GM18508 (cell line): Measurements from ENCODE around the gene VGLL4.
"Not testable (repeated sequence)": the region's sequence is repeated elsewhere in the genome, so short reads cannot be mapped to it uniquely, and the experiment has no call there.

Experiments used
- ATAC-seq: cut with Tn5 transposase; IDR thresholded peaks from one replicate; pipeline ENCODE4 v1.9.1; 2021; ENCODE audit warnings: moderate number of reproducible peaks; ENCODE audit not compliant: insufficient read depth, unreplicated experiment

The VGLL4 gene

GRCh38 chr3:11591391-11592282 is 52.1 kb downstream of the VGLL4 start:
- ATAC-seq = no peak

- no peak for ATAC-seq
Observed at GRCh38 chr3:11591002-11591355, 52.7 kb downstream of the VGLL4 start.

- no peak for ATAC-seq
Observed at GRCh38 chr3:11589706-11590105, 54.0 kb downstream of the VGLL4 start.

- ATAC-seq = no peak
Observed at GRCh38 chr3:11588755-11589154, 55.0 kb downstream of the VGLL4 start.

DNA sequence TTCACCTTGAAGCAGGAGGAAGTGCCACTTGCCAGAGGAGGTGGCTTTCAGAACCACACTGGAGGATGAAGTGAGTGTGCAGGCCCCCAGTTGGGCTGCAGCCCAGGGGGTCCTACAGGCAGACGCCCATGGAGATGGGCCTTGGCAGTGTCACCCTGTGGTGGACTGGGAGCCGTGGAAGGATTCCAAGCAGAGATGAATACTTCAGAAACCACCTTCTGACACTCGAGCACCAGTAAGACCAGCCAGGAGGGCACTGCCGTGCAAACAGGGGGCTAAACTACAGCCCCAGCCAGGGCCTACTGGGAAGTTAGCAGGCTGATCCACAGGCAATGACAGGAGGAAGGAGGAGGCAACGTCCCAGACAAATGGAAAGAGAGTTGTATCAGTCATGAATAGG is 55.4 kb downstream of the VGLL4 start:
- ATAC-seq = no peak

GRCh38 chr3:11587766-11588165 is 55.9 kb downstream of the VGLL4 start:
- no peak for ATAC-seq

DNA sequence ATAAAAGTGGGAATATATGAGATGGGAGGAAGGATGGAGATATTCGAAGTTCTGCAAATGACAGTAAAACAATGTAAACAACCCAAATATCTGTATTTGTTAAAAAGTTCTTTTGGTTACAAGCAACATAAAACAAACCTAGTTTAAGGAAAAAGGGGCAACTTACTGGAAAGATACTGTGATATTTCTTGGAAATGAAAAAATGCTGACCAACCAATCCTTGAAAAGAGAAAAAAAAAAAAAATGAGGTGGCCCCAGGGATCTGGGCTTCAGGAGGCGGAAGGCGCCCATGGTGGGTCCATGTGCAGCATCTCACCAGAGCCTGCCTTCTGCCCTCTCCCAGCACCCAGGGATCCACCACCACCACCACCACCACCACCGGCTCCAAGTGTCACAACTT is 59.1 kb downstream of the VGLL4 start:
- ATAC-seq = no peak

- ATAC-seq = no peak
Observed at GRCh38 chr3:11583638-11584046, 60.1 kb downstream of the VGLL4 start.

DNA sequence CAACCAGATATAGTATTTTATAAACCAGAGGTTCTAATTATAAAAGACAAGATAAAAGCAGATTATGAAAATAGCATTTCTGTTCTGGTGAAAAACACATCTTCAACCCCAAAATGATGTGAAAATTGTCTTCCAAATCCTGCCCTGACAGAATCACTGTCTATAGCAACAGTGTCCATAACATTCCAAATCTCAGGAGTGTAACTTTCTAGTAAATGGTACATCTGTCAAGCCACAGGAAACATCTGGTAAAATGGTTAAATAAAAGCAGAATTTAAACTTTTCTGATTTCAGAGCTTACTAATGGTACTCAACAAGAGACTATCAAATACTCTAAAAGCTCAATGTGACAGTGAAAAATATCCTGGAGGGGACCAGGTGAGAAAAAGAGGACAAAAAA is 60.5 kb downstream of the VGLL4 start:
- ATAC-seq = no peak

GRCh38 chr3:11582191-11582968 is 61.3 kb downstream of the VGLL4 start:
- ATAC-seq = no peak

DNA sequence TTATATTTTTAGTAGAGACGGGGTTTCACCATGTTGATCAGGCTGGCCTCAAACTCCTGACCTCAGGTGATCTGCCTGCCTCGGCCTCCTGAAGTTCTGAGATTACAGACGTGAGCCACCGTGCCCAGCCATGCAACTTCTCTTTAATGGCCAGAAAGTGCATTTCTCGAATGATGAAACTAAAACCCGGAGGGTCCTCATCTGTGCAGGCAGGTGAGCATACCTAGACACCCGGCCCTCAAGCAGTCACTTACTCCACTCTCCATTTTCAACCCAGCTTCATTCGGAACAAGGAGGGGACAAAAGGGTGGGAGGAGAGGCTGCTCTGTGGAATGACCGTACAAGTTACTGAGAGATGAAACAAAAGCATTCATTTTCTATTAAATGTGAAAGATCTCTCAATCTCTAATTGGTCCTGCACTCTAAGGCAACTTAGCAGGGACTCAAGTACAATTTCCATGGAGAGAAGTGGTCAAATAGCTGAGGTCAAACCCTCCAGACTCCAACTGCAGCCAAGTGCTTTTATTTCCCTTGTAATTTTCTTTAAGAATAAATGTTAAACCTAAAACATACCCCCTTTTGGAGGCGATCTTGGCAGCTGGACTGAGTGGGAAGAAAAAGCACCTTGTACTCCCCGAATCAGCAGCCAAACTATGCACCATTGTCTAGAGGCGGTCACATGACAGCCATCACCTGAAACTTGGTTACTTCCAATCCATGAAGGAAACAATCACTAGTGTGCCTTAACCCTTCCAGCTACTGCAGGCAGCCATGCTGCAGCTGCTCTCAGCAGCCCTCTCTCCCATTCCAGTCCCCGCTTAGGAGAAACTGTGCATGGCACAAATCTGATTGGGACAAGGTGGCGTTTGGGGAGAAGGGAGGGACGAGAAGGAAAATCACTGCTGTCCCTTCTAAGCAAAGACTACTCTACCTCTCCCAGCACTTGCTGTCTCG is 62.2 kb downstream of the VGLL4 start:
- ATAC-seq = no peak

DNA sequence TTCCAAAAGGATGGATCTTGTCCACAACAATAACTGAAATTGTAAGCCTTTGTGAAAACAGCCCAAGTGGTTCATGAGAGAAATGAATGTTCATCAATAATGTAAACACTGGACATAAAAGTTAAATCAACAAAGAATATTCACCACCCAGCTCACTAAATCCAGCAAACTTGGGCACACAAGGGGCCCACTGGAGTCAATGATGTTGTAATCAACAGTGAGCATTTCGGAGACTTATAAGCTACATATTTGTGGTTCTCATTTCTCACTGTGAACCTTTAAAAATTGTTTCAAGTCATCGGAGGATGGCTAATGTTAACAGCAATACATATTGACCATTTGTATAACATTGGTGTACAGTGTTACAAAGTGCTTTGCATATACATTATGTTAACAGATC is 63.1 kb downstream of the VGLL4 start:
- no peak for ATAC-seq

- no peak for ATAC-seq
Observed at GRCh38 chr3:11578169-11578568, 65.5 kb downstream of the VGLL4 start.

GRCh38 chr3:11576453-11576852 is 67.3 kb downstream of the VGLL4 start:
- ATAC-seq = no peak

- no peak for ATAC-seq
Observed at GRCh38 chr3:11575677-11576076, 68.0 kb downstream of the VGLL4 start.

DNA sequence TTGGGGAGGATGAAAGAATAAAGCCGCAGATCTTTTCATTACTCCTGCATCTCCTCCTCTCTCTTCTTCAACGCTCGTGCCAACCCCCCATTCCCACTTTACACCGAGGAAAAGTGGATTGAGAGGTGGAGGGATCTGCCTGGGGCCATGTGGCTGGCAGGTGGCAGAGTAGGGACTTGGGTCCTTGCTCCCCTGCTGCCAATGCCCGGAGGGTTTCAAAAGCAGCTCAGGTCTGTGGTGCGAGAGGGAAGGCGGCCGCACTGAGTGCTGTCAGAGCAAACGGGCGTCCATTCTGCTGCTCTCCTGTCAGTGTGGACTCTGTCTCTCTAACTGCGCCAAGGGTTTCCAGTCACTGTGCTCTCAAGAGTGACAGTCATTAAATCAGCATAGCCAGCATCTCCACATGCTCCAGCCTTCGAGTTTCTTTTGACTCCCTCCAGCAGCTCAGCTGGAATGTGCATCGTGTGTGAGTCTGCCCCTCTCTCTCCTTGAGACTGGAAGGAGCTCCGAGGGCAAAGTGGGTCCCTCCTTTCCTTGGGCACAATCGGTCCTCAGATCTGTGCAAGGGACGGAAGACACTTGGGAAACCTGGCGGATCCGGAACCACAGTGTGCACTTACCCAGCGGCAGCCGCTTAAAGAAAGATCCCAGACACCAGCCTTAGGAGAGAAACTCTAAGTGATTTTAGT is 68.6 kb downstream of the VGLL4 start:
- ATAC-seq = no peak

DNA sequence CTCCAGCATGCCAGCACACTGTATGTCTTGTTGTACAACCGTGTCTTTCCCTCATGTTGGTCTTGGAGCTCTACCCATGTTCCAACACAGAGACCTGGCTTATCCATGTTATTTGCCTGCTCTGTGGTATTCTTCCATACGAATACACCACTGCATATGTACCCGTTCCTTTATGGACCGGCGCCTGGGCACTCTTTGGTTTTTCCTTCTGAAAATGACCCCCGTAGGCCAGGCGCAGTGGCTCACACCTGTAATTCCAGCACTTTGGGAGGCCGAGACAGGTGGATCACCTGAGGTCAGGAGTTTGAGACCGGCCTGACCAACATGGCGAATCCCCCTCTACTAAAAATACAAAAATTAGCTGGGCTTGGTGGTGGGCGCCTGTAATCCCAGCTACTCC is 71.1 kb downstream of the VGLL4 start:
- not testable (repeated sequence) for ATAC-seq

DNA sequence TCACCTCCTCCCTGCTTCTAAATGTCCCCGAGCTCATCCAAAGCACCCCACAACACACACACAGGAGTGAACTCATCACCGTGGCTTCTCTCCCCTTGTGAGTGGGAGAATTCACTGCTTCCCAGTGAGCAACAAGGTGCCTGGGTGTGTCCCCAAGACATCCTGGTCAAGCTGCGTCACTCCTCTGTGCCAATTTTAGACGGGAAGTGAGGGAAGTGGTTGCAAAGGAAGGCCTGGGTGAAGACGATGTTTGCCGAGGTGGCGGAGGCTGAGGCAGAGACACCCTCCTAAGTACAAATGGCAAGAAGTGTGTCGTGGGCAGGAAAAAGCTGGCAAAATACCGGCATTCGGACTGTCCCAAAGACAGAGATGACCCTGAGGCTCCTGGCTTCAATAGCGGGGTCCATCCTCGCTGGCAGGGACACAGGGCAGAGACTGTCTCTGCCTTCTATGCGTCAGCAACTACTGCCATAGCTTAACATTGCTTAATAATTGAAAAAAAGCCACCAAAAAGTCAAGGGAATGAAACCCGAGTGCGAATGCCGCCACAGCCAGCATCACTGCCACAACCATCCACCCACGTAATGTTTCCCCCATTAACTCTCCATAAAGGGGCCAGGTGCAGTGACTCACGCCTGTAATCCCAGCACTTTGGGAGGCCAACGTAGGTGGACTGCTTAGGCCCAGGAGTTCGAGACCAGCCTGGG is 72.8 kb downstream of the VGLL4 start:
- ATAC-seq = no peak

DNA sequence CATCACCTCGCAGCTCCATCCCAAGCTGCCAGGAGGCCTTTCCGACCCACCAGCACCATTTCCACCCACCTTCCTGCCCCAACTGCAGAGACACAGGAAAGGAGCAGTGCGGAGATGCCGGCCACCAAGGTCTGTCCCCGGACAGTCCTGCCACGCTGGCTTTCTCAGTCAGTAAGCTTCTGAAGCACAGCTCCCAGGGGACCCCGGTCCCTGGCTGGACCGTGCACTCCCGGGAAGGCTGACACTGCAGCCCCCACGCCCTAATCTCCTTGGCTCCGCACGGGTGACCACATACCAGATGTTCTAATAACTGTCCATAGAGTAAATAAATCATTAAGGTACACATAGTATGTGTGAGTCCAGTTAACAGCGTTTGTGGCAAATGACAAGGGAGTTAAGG is 73.5 kb downstream of the VGLL4 start:
- ATAC-seq = no peak
